Peyer's patch (tissue), 4 donors: ENCODE measurements around the gene ALOX5AP.

Source experiments
- CTCF ChIP-seq, 6 experiments: fragments of 450-650 bp in 4 of 6; fragments of 200-600 bp in 2 of 6; sonication (generic) in 1 of 6; IDR thresholded peaks; one replicate each; pipeline ENCODE4 v1.5.1; 2017 to 2019; ENCODE audit warnings: antibody characterized with exemption in 6 of 6, mild to moderate bottlenecking in 3 of 6, moderate library complexity in 1 of 6
- POLR2A ChIP-seq, 2 donors: fragments of 450-650 bp; IDR thresholded peaks; one replicate each; pipeline ENCODE4 v1.5.1; 2017; ENCODE audit warnings: antibody characterized with exemption in 2 of 2, mild to moderate bottlenecking in 2 of 2, moderate library complexity in 2 of 2

DNA sequence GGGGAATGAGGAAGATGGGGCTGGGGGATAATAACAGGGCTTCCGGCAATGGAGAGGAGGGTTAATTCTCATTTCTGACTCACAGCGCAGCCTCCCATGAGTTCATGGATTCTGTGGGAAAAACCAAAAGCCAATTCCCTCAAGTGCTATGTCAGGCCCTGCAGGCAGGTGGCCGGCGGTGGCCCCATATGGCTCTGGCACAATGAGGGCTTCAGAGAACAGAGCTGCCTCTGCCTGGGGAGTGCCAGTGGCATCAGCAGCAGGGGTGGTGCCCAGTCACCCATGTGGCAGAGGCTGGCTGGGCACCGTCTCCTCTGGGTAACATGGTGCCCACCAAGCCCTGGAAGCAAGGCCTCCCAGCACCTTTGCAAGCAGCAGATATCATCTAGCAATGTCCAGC is 69.1 kb downstream of the ALOX5AP start:
- TF ChIP-seq CTCF (IDR thresholded peaks at IDR 0.05) (peak in 3 of 6 experiments; percentile 9 to 32 (median 27)), POLR2A (IDR thresholded peaks at IDR 0.05) (no peak)
